Adrenal gland (tissue), 5 donors: Measurements from ENCODE around the gene HEMGN.

ENCODE experiments used
- CTCF ChIP-seq, 6 experiments: fragments of 450-650 bp in 4 of 6; fragments of 200-600 bp in 2 of 6; sonication (generic) in 1 of 6; IDR thresholded peaks; 1 replicate in 5 of 6; 2 replicates in 1 of 6; pipeline versions ENCODE4 v1.5.1 to v1.8.0; 2016 to 2021; ENCODE audit warnings: antibody characterized with exemption in 6 of 6, mild to moderate bottlenecking in 2 of 6, moderate library complexity in 1 of 6
- POLR2A ChIP-seq, 2 donors: fragments of 450-650 bp; IDR thresholded peaks; one replicate each; pipeline ENCODE4 v1.6.1; 2017; ENCODE audit warnings: antibody characterized with exemption in 2 of 2, mild to moderate bottlenecking in 2 of 2, moderate library complexity in 1 of 2
- donor health status: DM: no; HTN: no; CAD: no.

- TF ChIP-seq CTCF (IDR thresholded peaks at IDR 0.05) (no peak), POLR2A (IDR thresholded peaks at IDR 0.05) (no peak)
These were observed 45.6 kb downstream of the HEMGN start for GRCh38 chr9:97892421-97892820.
